Measurements from ENCODE around the gene GPR65. TPM values are rescaled to one million over a fixed set of nuclear protein-coding genes. Genes with fewer than 3 reads are reported as not detected.

The GPR65 gene
- polyA plus RNA-seq, 2 of the 4 experiments (the other 2 are of a cell fraction) = 0.03 TPM; not detected in 1

DNA sequence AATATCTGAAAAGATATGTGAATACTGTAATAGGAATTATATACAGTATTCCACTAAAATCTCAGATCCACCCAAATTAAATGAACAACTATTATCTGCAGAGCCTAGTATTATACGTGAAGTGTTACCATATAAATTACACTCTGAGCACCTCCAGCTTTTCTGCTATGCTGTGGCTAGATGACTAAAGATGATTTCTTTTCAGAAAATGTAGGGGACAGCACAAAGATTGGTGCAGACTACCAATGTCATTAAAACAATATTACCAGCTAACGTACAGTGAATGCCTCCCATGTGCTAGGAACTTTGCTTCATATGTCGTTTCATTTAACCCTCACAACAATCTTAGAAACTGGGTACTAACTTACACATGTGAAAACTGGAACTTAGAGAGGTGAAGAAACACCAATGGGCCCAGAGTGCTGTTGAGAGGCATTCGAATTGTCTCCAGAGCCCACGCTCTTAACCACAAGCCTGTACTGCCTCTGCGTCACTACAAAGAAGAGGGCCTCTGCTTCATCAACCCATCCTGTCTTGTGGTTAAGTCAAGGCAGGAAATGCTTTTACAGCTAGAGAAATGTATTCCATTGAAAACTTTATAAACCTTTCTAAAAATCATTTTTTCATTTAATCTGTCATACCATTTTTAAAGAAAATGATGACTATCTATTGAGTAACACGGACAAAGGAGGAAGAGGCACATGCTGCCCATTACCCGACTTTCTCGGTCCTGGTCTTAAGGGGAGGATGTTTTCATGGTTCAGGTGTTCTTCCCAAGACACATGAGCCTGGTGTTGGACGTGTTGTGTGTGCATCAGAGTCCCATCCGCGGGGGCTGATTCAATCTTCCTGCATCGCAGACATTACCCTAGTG, 1.3 kb downstream of the GPR65 start:
- no peak overlapping the region for H3K27ac ChIP-seq
- no peak for DNase-seq (ENCODE audit: low read depth in 1 of 2, low spot score in 1 of 2)
- no peak for FAIRE-seq
- H3K4me3 ChIP-seq = no peak overlapping the region
- no peak overlapping the region for H3K4me2 ChIP-seq
- no peak for ATAC-seq
- POLR2A ChIA-PET = no interaction called here
- 78% methylated on average over 13 of the region's 13 CpGs for WGBS (ENCODE audit: missing lambda C conversion rate)
- TF ChIP-seq, protein P1, sequence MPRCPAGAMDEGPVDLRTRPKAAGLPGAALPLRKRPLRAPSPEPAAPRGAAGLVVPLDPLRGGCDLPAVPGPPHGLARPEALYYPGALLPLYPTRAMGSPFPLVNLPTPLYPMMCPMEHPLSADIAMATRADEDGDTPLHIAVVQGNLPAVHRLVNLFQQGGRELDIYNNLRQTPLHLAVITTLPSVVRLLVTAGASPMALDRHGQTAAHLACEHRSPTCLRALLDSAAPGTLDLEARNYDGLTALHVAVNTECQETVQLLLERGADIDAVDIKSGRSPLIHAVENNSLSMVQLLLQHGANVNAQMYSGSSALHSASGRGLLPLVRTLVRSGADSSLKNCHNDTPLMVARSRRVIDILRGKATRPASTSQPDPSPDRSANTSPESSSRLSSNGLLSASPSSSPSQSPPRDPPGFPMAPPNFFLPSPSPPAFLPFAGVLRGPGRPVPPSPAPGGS (IDR thresholded peaks at IDR 0.05) = no peak
- TF ChIP-seq RCOR1 (IDR thresholded peaks at IDR 0.05; ENCODE audit: low read depth, low read length) (no peak), ESRRA (IDR thresholded peaks at IDR 0.05; ENCODE audit: borderline replicate concordance, low read length) (no peak), PBX3 (IDR thresholded peaks at IDR 0.05) (no peak), PHF8 (IDR thresholded peaks at IDR 0.05; ENCODE audit: borderline replicate concordance, low read depth) (no peak), RARB (CRISPR knock-in tag; IDR thresholded peaks at IDR 0.05) (no peak), GATA3 (IDR thresholded peaks at IDR 0.05; ENCODE audit: borderline replicate concordance) (no peak), ATOH8 (CRISPR knock-in tag; IDR thresholded peaks at IDR 0.05; ENCODE audit: low read depth) (no peak), HOXB5 (CRISPR knock-in tag; IDR thresholded peaks at IDR 0.05) (no peak), CEBPB (IDR thresholded peaks at IDR 0.05) (no peak), HOXA7 (CRISPR knock-in tag; IDR thresholded peaks at IDR 0.05) (no peak), ZFP36 (IDR thresholded peaks at IDR 0.05; ENCODE audit: borderline replicate concordance, partially characterized antibody) (no peak), NFE2L2 (conservative IDR thresholded peaks at IDR 0.05; ENCODE audit: low read length) (no peak)
- no peaks in the 10 kb centered on the region for H3K9me3 ChIP-seq
- H3K4me1 ChIP-seq = no peaks in the 10 kb centered on the region
- CTCF ChIA-PET = interaction anchor here (0.5 kb wide), 1 partner anchor 19 kb away, joined by 4 read pairs; no protein-coding TSS in a partner anchor

DNA sequence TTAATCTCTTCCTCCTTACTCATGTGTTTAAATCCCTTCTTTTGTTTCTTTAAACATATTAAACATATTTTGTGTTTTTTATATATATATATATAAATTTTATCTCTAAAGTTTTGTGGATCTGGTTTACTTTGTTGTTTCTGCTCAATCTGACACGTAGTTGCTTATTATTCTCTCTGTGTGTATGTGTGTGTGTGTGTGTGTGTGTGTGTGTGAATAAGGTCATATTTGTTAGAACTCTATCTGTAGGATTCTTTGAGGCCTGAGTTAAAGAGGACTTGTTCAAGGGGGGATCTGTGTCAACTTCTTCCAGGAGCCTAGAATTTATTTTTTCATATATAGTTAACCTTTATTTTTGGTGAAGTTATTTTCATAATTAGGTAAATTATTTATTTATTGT, 2.7 kb downstream of the GPR65 start:
- FAIRE-seq (no peak), ATAC-seq (no peak), DNase-seq (ENCODE audit: low read depth in 1 of 2, low spot score in 1 of 2) (no peak)
- POLR2A ChIA-PET = no interaction called here
- Histone ChIP-seq H3K9me3 (no peaks in the 10 kb centered on the region), H3K4me2 (no peak overlapping the region), H3K4me1 (no peaks in the 10 kb centered on the region), H3K27ac (no peak overlapping the region), H3K4me3 (no peak overlapping the region)
- 26% methylated on average over 1 of the region's 1 CpG for WGBS (ENCODE audit: missing lambda C conversion rate)
- no peak for TF ChIP-seq BHLHE40 (IDR thresholded peaks at IDR 0.05; ENCODE audit: low read depth, low read length)
- no peak for TF ChIP-seq SREBF2 (IDR thresholded peaks at IDR 0.05)
- no peak for TF ChIP-seq TP53 (CRISPR knock-in tag; IDR thresholded peaks at IDR 0.05)
- no peak for TF ChIP-seq CHD2 (IDR thresholded peaks at IDR 0.05; ENCODE audit: low read length, partially characterized antibody)
- TF ChIP-seq, protein P1 (IDR thresholded peaks at IDR 0.05) = no peak
- no peak for TF ChIP-seq USF2 (IDR thresholded peaks at IDR 0.05)
- TF ChIP-seq MAZ (IDR thresholded peaks at IDR 0.05; ENCODE audit: borderline replicate concordance, low read depth, low read length) = no peak
- TF ChIP-seq CEBPB (IDR thresholded peaks at IDR 0.05) = no peak
- TF ChIP-seq RFX5 (IDR thresholded peaks at IDR 0.05) = no peak
- TF ChIP-seq SMC3 (IDR thresholded peaks at IDR 0.05) = no peak
- TF ChIP-seq HEYL (CRISPR knock-in tag; IDR thresholded peaks at IDR 0.05) = no peak
- no peak for TF ChIP-seq EP300 (IDR thresholded peaks at IDR 0.05)
- TF ChIP-seq JUN (IDR thresholded peaks at IDR 0.05) = no peak
- CTCF ChIA-PET = no interaction called here
